ENCODE measurements around the gene LIPI. TPM values are rescaled to one million over a fixed set of nuclear protein-coding genes. Genes with fewer than 3 reads are reported as not detected.
A peak's percentile ranks its signal among the peaks of the same experiment; 100 is the strongest.
"Not testable (repeated sequence)": the region's sequence is repeated elsewhere in the genome, so short reads cannot be mapped to it uniquely, and the experiment has no call there.

Gene LIPI
- not detected for total RNA-seq
- long read RNA-seq = 0 reads

- intact Hi-C loops (cut with DNase I) = no loop called here
- DNase-seq (ENCODE audit: low spot score) = no peak
Observed at GRCh38 chr21:14210738-14211137, at the start of gene LIPI. Gene LIPI, minus strand, starts transcription at chr21:14210955. Its CDS starts 110 bp downstream, at chr21:14210845.

- intact Hi-C loops (cut with DNase I) = no loop called here
- DNase-seq (ENCODE audit: low spot score) = no peak
Observed at GRCh38 chr21:14260174-14260764, 49.5 kb upstream of the LIPI start.

GRCh38 chr21:14259747-14260146 lies 49.0 kb upstream of the LIPI start:
- DNase-seq (ENCODE audit: low spot score) = no peak
- intact Hi-C loops (cut with DNase I) = loop anchor here (10.0 kb wide), 2 partner anchors 605 to 1335 kb away; no protein-coding TSS in a partner anchor

- DNase-seq (ENCODE audit: low spot score) = no peak
- intact Hi-C loops (cut with DNase I) = loop anchor here (10.0 kb wide), 2 partner anchors 613 to 1343 kb away; no protein-coding TSS in a partner anchor
Observed at GRCh38 chr21:14251336-14251735, 40.6 kb upstream of the LIPI start.

- DNase-seq (ENCODE audit: low spot score) = no peak
- intact Hi-C loops (cut with DNase I) = no loop called here
Observed at GRCh38 chr21:14245711-14246110, 35.0 kb upstream of the LIPI start.

- no peak for DNase-seq (ENCODE audit: low spot score)
- intact Hi-C loops (cut with DNase I) = no loop called here
Observed at GRCh38 chr21:14244911-14245310, 34.2 kb upstream of the LIPI start.

GRCh38 chr21:14243874-14244273 lies 33.1 kb upstream of the LIPI start:
- intact Hi-C loops (cut with DNase I) = no loop called here
- DNase-seq (ENCODE audit: low spot score) = no peak

GRCh38 chr21:14243461-14243860 lies 32.7 kb upstream of the LIPI start:
- intact Hi-C loops (cut with DNase I) = no loop called here
- DNase-seq (ENCODE audit: low spot score) = no peak

- DNase-seq (ENCODE audit: low spot score) = no peak
- intact Hi-C loops (cut with DNase I) = no loop called here
Observed at GRCh38 chr21:14241297-14241696, 30.5 kb upstream of the LIPI start.

- no peak for DNase-seq (ENCODE audit: low spot score)
- intact Hi-C loops (cut with DNase I) = no loop called here
Observed at GRCh38 chr21:14239281-14239680, 28.5 kb upstream of the LIPI start.

GRCh38 chr21:14236180-14236579 lies 25.4 kb upstream of the LIPI start:
- intact Hi-C loops (cut with DNase I) = no loop called here
- DNase-seq (ENCODE audit: low spot score) = no peak

- no peak for DNase-seq (ENCODE audit: low spot score)
- intact Hi-C loops (cut with DNase I) = no loop called here
Observed at GRCh38 chr21:14235101-14235500, 24.3 kb upstream of the LIPI start.

- intact Hi-C loops (cut with DNase I) = no loop called here
- no peak for DNase-seq (ENCODE audit: low spot score)
Observed at GRCh38 chr21:14229399-14229798, 18.6 kb upstream of the LIPI start.

GRCh38 chr21:14223365-14223764 lies 12.6 kb upstream of the LIPI start:
- intact Hi-C loops (cut with DNase I) = no loop called here

GRCh38 chr21:14215971-14216641 lies 5.4 kb upstream of the LIPI start, which contains the start of gene RBM11:
Gene RBM11, plus strand, starts transcription at chr21:14216157. Its CDS starts 30 bp downstream, at chr21:14216187.
- peak; percentile 81 for DNase-seq (ENCODE audit: low spot score)
- intact Hi-C loops (cut with DNase I) = no loop called here

More at GRCh38 chr21:14223365-14223764, 12.6 kb upstream of the LIPI start:
- DNase-seq (ENCODE audit: low spot score) = no peak

GRCh38 chr21:14213164-14213563 lies 2.4 kb upstream of the LIPI start:
- no peak for DNase-seq (ENCODE audit: low spot score)
- intact Hi-C loops (cut with DNase I) = no loop called here

- intact Hi-C loops (cut with DNase I) = no loop called here
- no peak for DNase-seq (ENCODE audit: low spot score)
Observed at GRCh38 chr21:14206222-14206621, 4.5 kb downstream of the LIPI start.

GRCh38 chr21:14166463-14167223 lies 44.1 kb downstream of the LIPI start:
- intact Hi-C loops (cut with DNase I); DNase-seq (ENCODE audit: low spot score): not testable (repeated sequence)

- intact Hi-C loops (cut with DNase I) = no loop called here
- no peak for DNase-seq (ENCODE audit: low spot score)
Observed at GRCh38 chr21:14143999-14144398, 66.8 kb downstream of the LIPI start.

- DNase-seq (ENCODE audit: low spot score) = no peak
- intact Hi-C loops (cut with DNase I) = no loop called here
Observed at GRCh38 chr21:14124266-14124665, 86.5 kb downstream of the LIPI start.

Measured in cardiac septum (tissue), 1 donor.